GM12891 (cell line): ENCODE results near the gene AP1B1.

Experiments used
- DNase-seq: peaks from one replicate; pipeline ENCODE4 v3.0.0; 2011; ENCODE audit warnings: low spot score; ENCODE audit not compliant: insufficient read length
- FAIRE-seq: peaks from 2 replicates; lab custom pipeline; 2011; peaks lifted over from hg19 to GRCh38; lab: Jason Lieb, UNC
- PAX5 ChIP-seq: IDR thresholded peaks from 2 replicates; pipeline ENCODE4 v1.6.1; 2011; ENCODE audit warnings: low read length, moderate library complexity, mild to moderate bottlenecking; ENCODE audit not compliant: insufficient read depth, severe bottlenecking
- POLR2A ChIP-seq: IDR thresholded peaks from 2 replicates; pipeline ENCODE4 v1.6.1; 2011; ENCODE audit warnings: low read depth, low read length, control low read depth
- POLR2AphosphoS5 ChIP-seq: IDR thresholded peaks from 2 replicates; pipeline ENCODE4 v1.6.1; 2011; ENCODE audit warnings: low read depth, low read length, control low read depth
- POU2F2 ChIP-seq: IDR thresholded peaks from 2 replicates; pipeline ENCODE4 v1.6.1; 2011; ENCODE audit warnings: low read depth, mild to moderate bottlenecking, control low read depth, low read length, moderate library complexity
- SPI1 ChIP-seq: IDR thresholded peaks from 2 replicates; pipeline ENCODE4 v1.6.1; 2011; ENCODE audit warnings: low read depth, low read length, control low read depth
- TAF1 ChIP-seq: IDR thresholded peaks from 2 replicates; pipeline ENCODE4 v1.6.1; 2011; ENCODE audit warnings: low read depth, low read length, control low read depth

AP1B1 gene

GRCh38 chr22:29332886-29333496 is 55.4 kb downstream of the AP1B1 start:
- DNase-seq = no peak
- TF ChIP-seq PAX5 (no peak), POU2F2 (no peak), POLR2A (no peak), POLR2AphosphoS5 (no peak), TAF1 (no peak), SPI1 (no peak)
- no peak for FAIRE-seq

GRCh38 chr22:29331658-29332300 is 56.6 kb downstream of the AP1B1 start:
- no peak for DNase-seq
- FAIRE-seq = no peak
- TF ChIP-seq SPI1 = no peak
- TF ChIP-seq POLR2AphosphoS5 = no peak
- no peak for TF ChIP-seq TAF1
- TF ChIP-seq PAX5 = no peak
- TF ChIP-seq POLR2A = no peak
- no peak for TF ChIP-seq POU2F2

- FAIRE-seq = no peak
- TF ChIP-seq TAF1 (no peak), SPI1 (no peak), POLR2AphosphoS5 (no peak), POU2F2 (no peak), PAX5 (no peak), POLR2A (no peak)
- DNase-seq = no peak
These were observed 57.2 kb downstream of the AP1B1 start for GRCh38 chr22:29331213-29331612.

DNA sequence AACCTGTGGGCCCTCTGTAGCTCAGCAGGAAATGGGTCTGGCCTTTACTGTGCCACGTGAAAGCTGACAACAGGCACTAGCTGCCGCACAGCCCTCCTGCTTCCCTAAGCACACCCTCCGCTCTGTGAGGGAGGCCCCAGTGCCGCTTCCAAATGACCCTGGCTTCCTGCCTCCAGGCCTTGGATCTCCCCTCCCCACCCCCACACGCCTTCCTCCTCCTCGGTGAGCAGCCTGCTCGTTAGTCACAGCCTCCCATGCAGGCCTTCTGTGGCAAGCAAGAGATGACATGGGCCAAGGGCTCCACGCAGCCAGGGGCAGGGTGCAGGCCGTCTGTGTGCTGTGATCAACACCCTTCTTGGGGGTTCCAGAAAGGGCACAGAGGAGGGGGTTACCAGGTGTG is 57.6 kb downstream of the AP1B1 start:
- TF ChIP-seq POLR2A = no peak
- no peak for TF ChIP-seq TAF1
- TF ChIP-seq SPI1 = no peak
- TF ChIP-seq PAX5 = no peak
- TF ChIP-seq POLR2AphosphoS5 = no peak
- TF ChIP-seq POU2F2 = no peak
- no peak for FAIRE-seq
- no peak for DNase-seq

GRCh38 chr22:29330291-29330690 is 58.1 kb downstream of the AP1B1 start:
- no peak for TF ChIP-seq PAX5
- TF ChIP-seq TAF1 = no peak
- no peak for TF ChIP-seq SPI1
- TF ChIP-seq POLR2AphosphoS5 = no peak
- no peak for TF ChIP-seq POU2F2
- TF ChIP-seq POLR2A = no peak
- FAIRE-seq (no peak), DNase-seq (no peak)

DNA sequence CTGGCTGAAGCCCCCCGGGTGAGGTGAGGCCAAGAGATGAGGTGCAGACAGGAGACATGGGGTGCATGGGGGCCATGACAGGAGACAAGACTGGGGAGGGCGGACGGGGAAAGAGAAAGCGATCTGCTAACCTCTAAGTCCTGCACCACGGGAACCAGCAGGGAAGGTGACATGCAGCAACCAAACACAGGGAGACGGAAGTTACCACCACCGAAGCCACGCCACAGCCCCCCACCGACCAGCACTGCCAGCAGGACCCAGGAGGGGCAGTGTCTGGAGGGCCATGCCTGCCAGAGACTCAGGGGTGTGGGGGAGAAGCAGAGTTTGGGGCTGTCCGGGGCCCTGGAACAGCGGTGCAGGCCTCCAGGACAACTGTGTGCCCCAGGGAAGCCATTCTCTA is 58.8 kb downstream of the AP1B1 start:
- FAIRE-seq = no peak
- TF ChIP-seq SPI1 = no peak
- TF ChIP-seq PAX5 = no peak
- no peak for TF ChIP-seq POU2F2
- no peak for TF ChIP-seq TAF1
- no peak for TF ChIP-seq POLR2A
- no peak for TF ChIP-seq POLR2AphosphoS5
- DNase-seq = no peak

DNA sequence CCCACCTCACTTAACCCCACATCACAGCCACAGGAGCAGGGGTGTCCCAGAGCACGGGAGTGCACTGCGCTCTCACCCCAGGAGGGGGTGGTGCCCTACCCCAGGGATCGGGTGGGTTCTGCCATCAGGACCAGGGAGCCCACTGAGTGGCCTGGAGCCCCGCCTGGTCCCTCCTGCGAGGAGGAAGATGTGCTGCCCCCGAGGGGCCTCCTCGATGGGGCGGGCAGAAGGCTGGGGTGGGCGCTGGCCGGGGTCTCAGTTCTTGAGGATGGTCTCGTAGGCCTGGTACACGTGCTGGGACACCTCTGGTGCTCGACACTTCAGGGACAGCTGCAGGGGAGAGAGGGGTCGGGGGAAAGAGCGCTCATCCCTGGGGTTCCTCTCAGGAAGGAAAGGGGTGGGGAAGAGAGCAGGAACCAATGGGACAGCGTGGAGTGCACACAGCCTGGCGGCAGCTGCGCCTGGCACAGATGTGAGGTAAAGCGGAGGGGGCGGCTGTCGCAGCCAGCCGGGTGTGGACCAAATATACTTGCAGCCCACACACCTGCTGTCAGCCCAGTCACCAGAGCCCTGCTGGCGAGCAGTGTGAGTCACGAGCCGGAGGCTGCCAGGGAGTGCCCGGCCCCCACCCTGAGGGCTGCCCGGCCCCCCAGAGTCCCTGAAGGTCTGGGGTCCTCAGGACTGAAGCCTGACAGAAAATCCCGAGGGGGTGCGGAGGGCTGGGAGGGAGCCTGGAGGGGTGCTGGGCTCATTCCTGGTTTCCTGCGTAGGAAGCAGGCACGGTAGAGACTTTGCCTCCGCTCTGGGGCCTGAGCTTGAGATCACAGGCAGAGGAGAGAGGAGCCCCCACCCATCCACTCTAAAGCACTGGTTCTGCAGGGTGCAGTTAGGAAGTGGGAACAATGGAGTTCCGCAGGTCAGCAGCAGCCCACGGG is 59.5 kb downstream of the AP1B1 start:
- DNase-seq (no peak), FAIRE-seq (no peak)
- no peak for TF ChIP-seq POLR2A
- no peak for TF ChIP-seq PAX5
- no peak for TF ChIP-seq SPI1
- TF ChIP-seq TAF1 = no peak
- TF ChIP-seq POLR2AphosphoS5 = no peak

- FAIRE-seq (no peak), DNase-seq (no peak)
- TF ChIP-seq POU2F2 (no peak), POLR2A (no peak)
These were observed 60.3 kb downstream of the AP1B1 start for GRCh38 chr22:29328055-29328454.

DNA sequence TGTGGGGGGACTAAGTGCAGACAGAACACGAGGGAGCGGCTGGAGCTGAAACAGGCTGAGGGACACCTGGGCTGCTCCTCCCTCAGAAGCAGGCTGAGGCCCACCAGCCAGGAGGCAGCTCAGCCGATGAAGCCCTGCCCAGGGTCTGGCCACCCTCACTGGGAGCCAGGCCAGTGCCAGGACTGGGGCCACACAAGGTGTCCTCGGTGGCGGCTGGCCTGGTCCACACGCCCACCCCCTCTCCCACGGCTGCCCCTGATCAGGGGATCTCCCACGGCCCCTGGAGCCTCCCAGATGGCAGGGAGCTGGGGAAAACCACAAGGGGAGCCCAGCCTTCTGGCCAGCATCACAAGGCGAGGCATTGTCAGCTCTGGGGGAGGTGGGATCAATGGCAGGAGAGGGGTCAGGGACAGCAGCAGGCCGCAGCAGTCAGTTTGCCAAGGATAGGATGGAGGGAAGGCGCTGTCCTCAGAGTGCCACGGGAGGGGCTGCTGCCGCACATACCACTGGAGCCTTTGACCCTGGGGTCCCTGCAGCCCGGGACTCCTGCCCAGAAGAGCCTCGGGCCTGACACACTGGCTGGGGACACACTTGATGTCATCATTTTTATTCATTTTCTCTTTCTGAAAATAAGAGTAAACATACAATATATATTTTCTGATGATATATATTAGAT is 61.1 kb downstream of the AP1B1 start:
- FAIRE-seq (no peak), DNase-seq (no peak)
- TF ChIP-seq SPI1 = no peak
- no peak for TF ChIP-seq POU2F2
- TF ChIP-seq POLR2AphosphoS5 = no peak
